Measurements from ENCODE around the gene GRIP1.
"Not testable (repeated sequence)": the region's sequence is repeated elsewhere in the genome, so short reads cannot be mapped to it uniquely, and the experiment has no call there.

The GRIP1 gene

GRCh38 chr12:66503746-66504145 is 175.1 kb downstream of the GRIP1 start:
- DNase-seq = no peak

DNA sequence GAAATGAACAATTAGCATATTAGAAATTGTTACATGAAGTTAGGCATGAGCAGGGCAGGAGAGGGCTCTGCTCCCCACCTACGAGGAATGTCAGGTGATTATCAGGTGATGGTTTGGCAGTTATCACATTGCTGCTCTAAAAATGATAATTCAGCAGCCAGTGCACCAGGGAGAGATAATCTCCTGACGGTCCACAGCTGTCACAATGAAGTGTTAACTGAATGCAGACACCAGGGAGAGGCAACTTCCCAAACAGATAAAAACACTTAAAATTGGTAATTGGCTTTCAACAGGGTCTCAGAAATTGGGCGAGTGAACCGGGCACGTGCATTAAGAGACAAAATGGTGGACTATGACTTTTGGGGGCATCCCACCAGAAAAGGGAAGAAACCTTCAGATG is 176.0 kb downstream of the GRIP1 start:
- DNase-seq = no peak

DNA sequence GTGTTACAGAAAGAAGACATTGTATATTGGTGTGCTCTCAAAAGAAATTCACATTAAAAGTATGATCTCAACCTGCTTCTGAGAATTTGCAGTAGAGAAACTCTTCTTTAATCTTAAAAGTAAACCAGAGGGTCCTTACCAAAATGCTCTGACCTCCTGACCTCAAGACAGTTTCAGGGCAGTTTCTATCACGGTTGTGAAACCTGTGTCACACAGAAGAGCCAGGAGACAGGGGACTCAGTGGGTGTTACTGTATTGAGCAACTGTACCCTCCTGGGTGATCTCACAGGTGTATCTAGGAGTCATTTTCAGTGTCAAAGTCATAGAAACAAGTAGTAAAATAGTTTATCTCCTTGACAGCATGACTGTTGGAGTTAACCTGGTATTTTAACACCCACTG is 178.0 kb downstream of the GRIP1 start:
- DNase-seq = no peak

GRCh38 chr12:66500091-66500490 is 178.8 kb downstream of the GRIP1 start:
- no peak for DNase-seq

GRCh38 chr12:66499000-66499399 is 179.9 kb downstream of the GRIP1 start:
- DNase-seq = no peak

GRCh38 chr12:66498059-66498458 is 180.8 kb downstream of the GRIP1 start:
- DNase-seq = not testable (repeated sequence)

DNA sequence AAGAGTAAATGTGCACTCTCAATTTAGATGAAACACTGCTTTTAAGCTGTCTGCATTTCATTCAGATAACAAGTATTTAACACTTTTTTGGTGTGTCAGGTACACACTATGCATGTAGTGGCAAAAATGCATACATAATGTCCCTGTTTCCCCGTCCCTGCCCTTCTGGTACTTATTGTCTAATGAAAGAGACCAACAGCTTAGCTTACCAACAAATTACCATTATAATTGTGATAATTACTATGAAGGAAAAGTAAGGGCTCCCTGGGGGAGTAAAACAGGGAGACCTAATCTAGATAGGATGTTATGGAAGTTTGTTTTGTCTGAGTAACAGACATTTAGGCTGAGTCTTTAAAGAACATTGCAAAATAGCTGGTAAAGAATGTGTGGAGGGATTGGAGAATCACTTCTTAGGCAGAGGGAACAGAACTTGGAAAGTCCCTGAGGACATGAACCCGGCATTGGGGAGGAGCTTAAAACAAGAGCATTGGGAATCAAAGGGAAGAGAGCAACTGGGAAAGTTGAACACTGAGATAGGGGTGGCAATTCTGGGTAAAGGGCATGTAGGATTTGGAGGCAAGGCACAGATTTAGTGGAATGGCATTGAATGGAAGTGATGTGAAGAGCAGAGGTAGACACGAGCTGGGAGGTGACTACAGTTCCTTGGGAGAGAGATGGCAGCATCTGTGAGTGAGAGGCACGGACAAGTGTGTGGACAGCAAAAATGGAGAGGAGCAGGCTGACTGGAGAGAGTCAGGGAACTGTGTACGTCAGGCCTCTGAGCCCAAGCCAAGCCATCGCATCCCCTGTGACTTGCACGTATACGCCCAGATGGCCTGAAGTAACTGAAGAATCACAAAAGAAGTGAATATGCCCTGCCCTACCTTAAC is 181.6 kb downstream of the GRIP1 start:
- no peak for DNase-seq

GRCh38 chr12:66496595-66496994 is 182.3 kb downstream of the GRIP1 start:
- DNase-seq = no peak

DNA sequence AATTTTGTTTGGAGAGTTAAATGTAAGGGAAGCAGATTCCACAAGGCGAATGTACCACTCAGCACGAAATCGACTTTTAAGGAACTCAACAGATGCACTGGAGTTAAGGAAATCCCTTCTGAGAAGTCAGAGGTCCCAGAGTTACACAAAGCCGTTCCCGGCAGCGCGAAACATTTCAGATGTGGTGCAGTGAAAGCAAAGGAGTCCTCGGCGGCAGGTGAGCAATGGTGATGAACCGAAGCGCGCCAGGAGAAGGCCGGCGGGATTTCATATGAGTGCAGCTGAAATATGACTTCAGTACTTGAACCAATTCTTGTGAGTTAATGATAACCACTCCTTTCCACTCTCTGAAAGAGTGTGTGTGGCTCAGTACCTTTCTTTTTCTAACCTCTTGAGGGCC is 183.2 kb downstream of the GRIP1 start:
- peak; percentile 10 for DNase-seq

DNA sequence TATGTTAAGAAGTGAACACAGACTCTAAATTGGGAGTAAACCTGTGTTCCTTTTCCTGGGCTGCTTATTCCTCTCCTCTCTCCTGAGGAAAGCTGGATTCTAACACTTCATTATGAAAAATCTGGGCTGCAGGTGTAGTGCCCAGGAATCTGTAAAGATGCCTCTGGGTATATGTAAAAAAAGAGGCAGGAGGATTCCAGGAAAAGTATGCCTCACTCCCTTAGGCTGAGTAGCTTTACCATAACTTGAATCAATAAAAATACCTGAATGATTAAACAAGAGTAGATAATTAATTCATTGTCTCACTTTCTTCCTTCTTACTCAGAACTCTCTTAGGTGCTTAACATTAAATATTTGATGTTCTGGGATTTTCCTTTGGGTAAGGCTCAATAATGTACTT is 185.1 kb downstream of the GRIP1 start:
- no peak for DNase-seq

DNA sequence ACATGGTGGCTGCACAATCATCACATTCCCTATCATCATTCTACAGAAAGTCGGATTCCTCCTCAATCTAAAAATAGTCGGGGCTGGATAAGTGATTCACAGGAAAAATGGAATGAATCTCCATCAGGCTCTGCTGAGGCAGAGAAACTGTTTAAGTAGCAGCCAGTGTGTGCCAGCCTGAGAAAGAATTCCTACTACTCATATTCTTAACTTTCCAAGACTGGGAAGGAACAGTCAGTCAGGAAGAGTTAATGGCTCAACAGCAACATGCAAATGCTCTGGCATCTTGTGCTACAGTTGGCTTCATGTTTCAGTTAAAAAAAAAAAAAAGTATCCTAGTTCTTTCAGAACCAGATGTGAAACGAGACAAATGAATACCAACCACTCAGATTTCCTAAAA is 187.0 kb downstream of the GRIP1 start:
- DNase-seq = peak; percentile 18

- no peak for DNase-seq
Observed at GRCh38 chr12:66482351-66483203, 196.3 kb downstream of the GRIP1 start.

GRCh38 chr12:66467932-66468331 is 210.9 kb downstream of the GRIP1 start:
- DNase-seq = no peak

GRCh38 chr12:66461331-66461730 is 217.5 kb downstream of the GRIP1 start:
- no peak for DNase-seq

DNA sequence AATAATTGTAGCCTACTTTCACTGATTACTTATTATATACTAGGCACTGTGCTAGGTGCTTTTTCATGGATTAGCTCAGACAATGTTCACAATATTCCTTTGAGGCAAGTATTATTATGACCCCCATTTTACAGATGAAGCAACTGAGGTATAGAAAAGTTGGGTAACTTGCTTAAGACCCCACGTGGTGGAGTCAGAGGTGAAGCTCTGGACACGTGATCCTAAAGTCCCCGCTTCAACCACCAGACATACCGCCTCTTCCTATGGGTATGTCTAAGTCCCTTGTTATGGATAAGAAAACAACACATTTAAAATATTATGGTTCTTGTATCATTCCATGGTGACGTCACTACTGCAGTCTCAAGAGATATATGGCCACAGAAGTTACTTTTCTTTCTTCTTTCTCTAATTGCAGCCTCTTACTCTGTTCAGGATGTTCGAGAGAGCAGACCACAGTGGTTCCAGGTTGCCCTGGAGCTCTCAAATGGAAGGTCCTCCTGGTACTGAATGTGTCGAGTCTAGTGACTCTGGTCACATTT is 218.9 kb downstream of the GRIP1 start:
- no peak for DNase-seq

GRCh38 chr12:66456612-66457011 is 222.3 kb downstream of the GRIP1 start:
- DNase-seq = no peak

DNA sequence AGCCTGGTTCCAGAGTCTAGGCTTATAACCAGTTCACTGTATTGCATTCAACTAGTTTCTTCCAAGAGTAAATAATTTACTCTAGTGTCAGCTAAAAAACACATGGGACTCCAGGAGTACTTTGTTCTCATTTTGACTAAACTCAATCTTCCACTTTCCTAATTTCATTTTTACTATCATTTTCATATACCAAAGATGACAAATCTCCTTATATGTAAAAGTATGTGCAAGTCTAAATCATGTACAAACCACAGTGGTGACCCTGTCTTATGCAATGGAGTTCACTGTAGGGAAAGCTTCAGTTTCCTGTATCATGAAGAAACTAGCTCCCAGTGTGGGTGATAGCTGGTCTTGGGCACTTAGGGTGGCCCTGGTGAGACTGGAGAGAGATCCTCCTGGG is 225.0 kb downstream of the GRIP1 start:
- DNase-seq = no peak

GRCh38 chr12:66453120-66453519 is 225.8 kb downstream of the GRIP1 start:
- no peak for DNase-seq

GRCh38 chr12:66449531-66449930 is 229.3 kb downstream of the GRIP1 start:
- no peak for DNase-seq

GRCh38 chr12:66447643-66448042 is 231.2 kb downstream of the GRIP1 start:
- DNase-seq = no peak

DNA sequence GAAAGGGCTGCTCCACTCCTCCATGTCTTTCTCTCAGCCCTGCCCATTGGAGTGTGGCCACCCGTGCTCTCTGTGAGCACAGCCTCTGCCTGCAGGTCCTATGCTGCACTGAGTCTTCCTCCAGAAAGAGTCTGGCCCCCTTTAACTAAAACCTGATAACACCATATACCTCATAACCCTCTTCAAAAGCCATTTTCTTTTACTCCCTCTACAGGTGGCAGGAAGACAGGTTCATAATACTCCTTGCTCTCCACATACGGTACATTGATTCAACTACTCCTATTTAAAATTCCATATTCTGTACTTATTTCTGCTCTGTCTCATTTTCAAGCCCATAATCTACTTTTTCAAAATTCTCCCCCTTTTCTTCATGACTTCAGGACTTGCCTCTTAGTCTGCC is 232.6 kb downstream of the GRIP1 start:
- no peak for DNase-seq

- DNase-seq = no peak
Observed at GRCh38 chr12:66441905-66442559, 236.8 kb downstream of the GRIP1 start.

DNA sequence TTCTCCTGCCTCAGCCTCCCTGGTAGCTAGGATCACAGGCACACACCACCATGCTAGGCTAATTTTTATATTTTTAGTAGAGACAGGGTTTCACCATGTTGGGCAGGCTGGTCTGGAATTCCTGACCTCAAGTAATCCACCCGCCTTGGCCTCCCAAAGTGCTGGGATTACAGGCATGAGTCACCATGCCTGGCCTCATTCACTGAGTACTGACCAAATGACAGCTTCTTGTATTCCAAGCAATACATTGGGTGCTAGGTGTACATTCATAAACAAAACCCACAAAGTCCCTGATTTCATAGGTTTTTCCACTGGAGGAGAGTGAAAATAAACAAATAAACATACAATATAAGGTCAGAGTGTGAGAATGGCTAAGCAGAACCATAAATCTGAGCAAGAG is 240.3 kb downstream of the GRIP1 start:
- DNase-seq = no peak
